Suprapubic skin (tissue), 4 donors: ENCODE data around the gene GUCD1. TPM values are rescaled to one million over a fixed set of nuclear protein-coding genes. Genes with fewer than 3 reads are reported as not detected.
A peak's percentile ranks its signal among the peaks of the same experiment; 100 is the strongest.

Experiments used
- DNase-seq, 2 donors: peaks; one replicate each; pipeline ENCODE4 v3.0.0-alpha.2; 2019; ENCODE audit warnings: low spot score in 2 of 2
- H3K27ac ChIP-seq: fragments of 200-600 bp; sonication (generic); one replicate; pipeline ENCODE4 v1.5.1; 2019
- H3K27me3 ChIP-seq: fragments of 200-600 bp; sonication (generic); one replicate; pipeline ENCODE4 v1.5.1; 2019
- H3K36me3 ChIP-seq: fragments of 200-600 bp; sonication (generic); one replicate; pipeline ENCODE4 v1.5.1; 2019
- H3K4me1 ChIP-seq: fragments of 200-600 bp; sonication (generic); one replicate; pipeline ENCODE4 v1.5.1; 2019
- H3K4me3 ChIP-seq: fragments of 200-600 bp; sonication (generic); one replicate; pipeline ENCODE4 v1.5.1; 2019; ENCODE audit warnings: mild to moderate bottlenecking
- H3K9me3 ChIP-seq: fragments of 200-600 bp; sonication (generic); one replicate; pipeline ENCODE4 v1.5.1; 2019
- CTCF ChIP-seq, 2 donors: fragments of 200-600 bp in 1 of 2; fragments of 450-650 bp in 1 of 2; sonication (generic) in 1 of 2; IDR thresholded peaks; one replicate each; pipeline ENCODE4 v1.5.1; 2016 to 2019; ENCODE audit warnings: antibody characterized with exemption in 2 of 2, mild to moderate bottlenecking in 1 of 2, moderate library complexity in 1 of 2
- EP300 ChIP-seq: sonication (generic); formaldehyde crosslinking; IDR thresholded peaks from one replicate; pipeline ENCODE4 v1.6.1; 2017; ENCODE audit warnings: antibody characterized with exemption
- POLR2A ChIP-seq, 2 donors: fragments of 450-650 bp; IDR thresholded peaks; one replicate each; pipeline ENCODE4 v1.6.1; 2017; ENCODE audit warnings: antibody characterized with exemption in 2 of 2, mild to moderate bottlenecking in 2 of 2, moderate library complexity in 2 of 2
- POLR2AphosphoS5 ChIP-seq, 3 donors: sonication (generic); formaldehyde crosslinking; IDR thresholded peaks; one replicate each; pipeline ENCODE4 v1.6.1; 2017; ENCODE audit warnings: antibody characterized with exemption in 3 of 3
- WGBS: methylation state at CpG from one replicate; pipeline ENCODE4 v1.1.5; 2018; 5-methylcytosine and 5-hydroxymethylcytosine counted together
- total RNA-seq, 4 donors: library from RNA; depleted of rRNA; stranded (reverse); fragments of >200 nt; gene quantifications; one replicate each; pipeline ENCODE4 v1.1.0, GENCODE V29; 2016

Gene GUCD1
- total RNA-seq, 4 donors from 2014 or later: 75.2 to 97.5 (median 93.0) TPM

- Histone ChIP-seq H3K36me3 (peaks cover 17% of the 10 kb centered on the region), H3K9me3 (no peaks in the 10 kb centered on the region), H3K27ac (peak within 1 kb of the TSS; percentile 86), H3K4me3 (peak within 1 kb of the TSS; percentile 71), H3K4me1 (peaks cover 33% of the 10 kb centered on the region), H3K27me3 (no peaks in the 10 kb centered on the region)
- WGBS: 22% methylated on average over 9 of the region's 72 CpGs
- TF ChIP-seq CTCF (IDR thresholded peaks at IDR 0.05) (no peak), POLR2A (IDR thresholded peaks at IDR 0.05) (no peak), POLR2AphosphoS5 (IDR thresholded peaks at IDR 0.05) (no peak), EP300 (no peak)
- peak; percentile 93 to 94 for DNase-seq
These were observed 38.1 kb upstream of the GUCD1 start, which contains the start of gene LRRC75B for GRCh38 chr22:24592851-24593558. Gene LRRC75B (minus strand): TSS chr22:24593073. CDS start chr22:24593039, 34 bp downstream.

GRCh38 chr22:24592058-24592850 lies 37.3 kb upstream of the GUCD1 start:
- H3K36me3 ChIP-seq: peaks cover 25% of the 10 kb centered on the region
- H3K27me3 ChIP-seq: no peaks in the 10 kb centered on the region
- H3K9me3 ChIP-seq: no peaks in the 10 kb centered on the region
- WGBS: 10% methylated on average over 19 of the region's 33 CpGs
- DNase-seq: peak in 1 of 2 donors; percentile 74
- peak overlapping the region; percentile 86 for H3K27ac ChIP-seq
- H3K4me1 ChIP-seq: peaks cover 33% of the 10 kb centered on the region
- H3K4me3 ChIP-seq: peak overlapping the region; percentile 71
- TF ChIP-seq POLR2AphosphoS5 (IDR thresholded peaks at IDR 0.05) (no peak), CTCF (IDR thresholded peaks at IDR 0.05) (no peak), EP300 (no peak), POLR2A (IDR thresholded peaks at IDR 0.05) (no peak)

GRCh38 chr22:24591286-24591830 lies 36.4 kb upstream of the GUCD1 start:
- 90% methylated on average over 4 of the region's 6 CpGs for WGBS
- DNase-seq: no peak
- H3K4me1 ChIP-seq: peaks cover 33% of the 10 kb centered on the region
- no peak overlapping the region for H3K4me3 ChIP-seq
- TF ChIP-seq EP300: no peak
- TF ChIP-seq POLR2A (IDR thresholded peaks at IDR 0.05): no peak
- no peak for TF ChIP-seq POLR2AphosphoS5 (IDR thresholded peaks at IDR 0.05)
- no peak for TF ChIP-seq CTCF (IDR thresholded peaks at IDR 0.05)
- H3K27ac ChIP-seq: no peak overlapping the region
- no peaks in the 10 kb centered on the region for H3K27me3 ChIP-seq
- H3K9me3 ChIP-seq: no peaks in the 10 kb centered on the region
- H3K36me3 ChIP-seq: peaks cover 34% of the 10 kb centered on the region

- H3K27ac ChIP-seq: no peak overlapping the region
- WGBS: 97% methylated on average over 12 of the region's 12 CpGs
These were observed 35.7 kb upstream of the GUCD1 start for GRCh38 chr22:24590596-24591173.

More at GRCh38 chr22:24590596-24591173, 35.7 kb upstream of the GUCD1 start:
- H3K4me3 ChIP-seq: no peak overlapping the region
- H3K4me1 ChIP-seq: peaks cover 33% of the 10 kb centered on the region
- DNase-seq: no peak
- no peak for TF ChIP-seq POLR2AphosphoS5 (IDR thresholded peaks at IDR 0.05)
- TF ChIP-seq CTCF (IDR thresholded peaks at IDR 0.05): no peak
- TF ChIP-seq POLR2A (IDR thresholded peaks at IDR 0.05): no peak
- no peak for TF ChIP-seq EP300
- no peaks in the 10 kb centered on the region for H3K9me3 ChIP-seq
- H3K36me3 ChIP-seq: peaks cover 40% of the 10 kb centered on the region
- H3K27me3 ChIP-seq: no peaks in the 10 kb centered on the region
